SK-N-SH (cell line): ENCODE measurements around the gene SH3BGRL3. TPM values are rescaled to one million over a fixed set of nuclear protein-coding genes. Genes with fewer than 3 reads are reported as not detected.

ENCODE experiments used
- CTCF ChIA-PET: fragments of 300-600, 350-600 bp; formaldehyde crosslinking; extraction: SDS; loops from one replicate; lab custom pipeline; 2021; lab: Yijun Ruan, JAX
- POLR2A ChIA-PET: fragments of 350-600 bp; sonication (Branson Sonifier 250); formaldehyde crosslinking; extraction: SDS; loops from one replicate; lab custom pipeline; 2020; ENCODE audit warnings: antibody characterized with exemption, inconsistent platforms; lab: Yijun Ruan, JAX
- DNase-seq: peaks from one replicate; pipeline ENCODE4 v3.0.0; 2012
- H2AFZ ChIP-seq: fragments of 200-600 bp; sonication (generic); 2 replicates; pipeline ENCODE4 v1.8.1; 2016; ENCODE audit warnings: antibody characterized with exemption, mild to moderate bottlenecking, low read depth
- H3F3A ChIP-seq: fragments of 200-600 bp; sonication (generic); replicated peaks from 2 replicates; pipeline ENCODE3; 2016; ENCODE audit warnings: antibody characterized with exemption, mild to moderate bottlenecking; ENCODE audit not compliant: insufficient read depth
- H3K27ac ChIP-seq, 2 experiments: fragments of 200-500 bp in 1 of 2; fragments of 200-600 bp in 1 of 2; sonication (Bioruptor generic) in 1 of 2; sonication (generic), shearing (Covaris generic) in 1 of 2; 2 replicates each; pipeline versions ENCODE4 v1.5.1 to v1.6.1; 2014 to 2016; ENCODE audit warnings: low read depth in 2 of 2, inconsistent platforms in 1 of 2, low read length in 1 of 2, mild to moderate bottlenecking in 1 of 2, mixed read lengths in 1 of 2
- H3K27me3 ChIP-seq: fragments of 200-600 bp; sonication (generic), shearing (Covaris generic); 2 replicates; pipeline ENCODE4 v1.6.1; 2016; ENCODE audit warnings: mixed run types; ENCODE audit not compliant: insufficient read depth
- H3K36me3 ChIP-seq, 2 experiments: fragments of 200-500 bp in 1 of 2; fragments of 200-600 bp in 1 of 2; sonication (Bioruptor generic) in 1 of 2; sonication (generic) in 1 of 2; replicated peaks in 1 of 2; 2 replicates each; pipeline versions ENCODE3 to v1.5.1; 2014 to 2016; ENCODE audit warnings: low read length in 1 of 2, mild to moderate bottlenecking in 1 of 2; ENCODE audit not compliant: insufficient read depth in 2 of 2, control insufficient read depth in 1 of 2
- H3K4me1 ChIP-seq, 2 experiments: fragments of 200-500 bp in 1 of 2; fragments of 200-600 bp in 1 of 2; sonication (Bioruptor generic) in 1 of 2; sonication (generic), shearing (Covaris generic) in 1 of 2; 2 replicates each; pipeline versions ENCODE4 v1.5.1 to v1.6.1; 2014 to 2016; ENCODE audit warnings: low read depth in 1 of 2, low read length in 1 of 2, mixed run types in 1 of 2; ENCODE audit not compliant: insufficient read depth in 2 of 2, control insufficient read depth in 1 of 2
- H3K4me2 ChIP-seq: fragments of 200-600 bp; sonication (generic), shearing (Covaris generic); 2 replicates; pipeline ENCODE4 v1.6.1; 2017; ENCODE audit warnings: mixed run types
- H3K4me3 ChIP-seq, 2 experiments: fragments of 200-500 bp in 1 of 2; fragments of 200-600 bp in 1 of 2; sonication (Bioruptor generic) in 1 of 2; sonication (generic), shearing (Covaris generic) in 1 of 2; 2 replicates each; pipeline versions ENCODE4 v1.5.1 to v1.8.1; 2014 to 2016; ENCODE audit warnings: low read depth in 2 of 2, inconsistent platforms in 1 of 2, low read length in 1 of 2, mild to moderate bottlenecking in 1 of 2, mixed read lengths in 1 of 2, moderate library complexity in 1 of 2
- H3K79me2 ChIP-seq: fragments of 200-600 bp; sonication (generic); 2 replicates; pipeline ENCODE4 v1.8.1; 2017; ENCODE audit warnings: mild to moderate bottlenecking; ENCODE audit not compliant: insufficient read depth
- H3K9ac ChIP-seq: fragments of 200-600 bp; sonication (generic); 2 replicates; pipeline ENCODE4 v1.6.1; 2017; ENCODE audit warnings: mixed run types
- H3K9me2 ChIP-seq: fragments of 200-600 bp; sonication (generic); 2 replicates; pipeline ENCODE4 v1.6.1; 2017; ENCODE audit warnings: mixed run types
- H3K9me3 ChIP-seq: fragments of 200-600 bp; sonication (generic); 2 replicates; pipeline ENCODE4 v1.6.1; 2017; ENCODE audit warnings: mixed run types, mild to moderate bottlenecking, moderate library complexity
- H4K20me1 ChIP-seq: fragments of 200-600 bp; sonication (generic); 2 replicates; pipeline ENCODE4 v1.6.1; 2017; ENCODE audit warnings: mild to moderate bottlenecking, mixed run types; ENCODE audit not compliant: insufficient read depth
- CHD2 ChIP-seq: fragments of 150-350 bp; IDR thresholded peaks from 2 replicates; pipeline ENCODE4 v1.6.1; 2018; ENCODE audit warnings: low read length; ENCODE audit not compliant: partially characterized antibody
- CTCF ChIP-seq: fragments of 200-600 bp; sonication (generic); IDR thresholded peaks from 2 replicates; pipeline ENCODE4 v1.6.1; 2017; ENCODE audit warnings: antibody characterized with exemption, mild to moderate bottlenecking, moderate library complexity
- ELF1 ChIP-seq: IDR thresholded peaks from 2 replicates; pipeline ENCODE4 v1.4.0; 2012
- FOSL2 ChIP-seq: IDR thresholded peaks from 2 replicates; pipeline ENCODE4 v1.4.0; 2012; ENCODE audit warnings: low read depth, mild to moderate bottlenecking, moderate library complexity, borderline replicate concordance
- FOXJ3 ChIP-seq: sonication (generic); formaldehyde crosslinking; IDR thresholded peaks from 2 replicates; pipeline ENCODE4 v1.5.1; 2020; ENCODE audit warnings: mild to moderate bottlenecking, missing genetic modification reagents
- GABPA ChIP-seq: IDR thresholded peaks from 2 replicates; pipeline ENCODE4 v1.4.0; 2012; ENCODE audit warnings: low read depth, mild to moderate bottlenecking
- GATA2 ChIP-seq: sonication (generic); formaldehyde crosslinking; IDR thresholded peaks from 2 replicates; pipeline ENCODE4 v1.5.0; 2020; ENCODE audit warnings: mild to moderate bottlenecking, missing genetic modification reagents
- IRF3 ChIP-seq: fragments of 150-350 bp; IDR thresholded peaks from 2 replicates; pipeline ENCODE4 v1.6.1; 2016; ENCODE audit warnings: mild to moderate bottlenecking, low read depth, low read length
- JUND ChIP-seq: IDR thresholded peaks from 2 replicates; pipeline ENCODE4 v1.4.0; 2012
- MAX ChIP-seq: IDR thresholded peaks from 2 replicates; pipeline ENCODE4 v1.4.0; 2012; ENCODE audit warnings: low read depth
- MEF2A ChIP-seq: IDR thresholded peaks from 2 replicates; pipeline ENCODE4 v1.4.0; 2012; ENCODE audit warnings: low read depth, borderline replicate concordance
- MXI1 ChIP-seq: IDR thresholded peaks from 2 replicates; pipeline ENCODE4 v1.6.1; 2012; ENCODE audit warnings: mild to moderate bottlenecking, low read depth, low read length, improper control_type of control experiment
- NFIC ChIP-seq: IDR thresholded peaks from 2 replicates; pipeline ENCODE4 v1.4.0; 2012; ENCODE audit warnings: borderline replicate concordance
- NRF1 ChIP-seq: IDR thresholded peaks from 2 replicates; pipeline ENCODE4 v1.6.1; 2012; ENCODE audit warnings: low read depth, mild to moderate bottlenecking, low read length
- PBX3 ChIP-seq: IDR thresholded peaks from 2 replicates; pipeline ENCODE4; 2012
- POLR2AphosphoS5 ChIP-seq: IDR thresholded peaks from 2 replicates; pipeline ENCODE4 v1.6.1; 2012; ENCODE audit warnings: low read depth, low read length
- RAD21 ChIP-seq: IDR thresholded peaks from 2 replicates; pipeline ENCODE4 v1.6.1; 2012; ENCODE audit warnings: mild to moderate bottlenecking, low read length
- RCOR1 ChIP-seq: fragments of 150-350 bp; IDR thresholded peaks from 2 replicates; pipeline ENCODE4 v1.6.1; 2017; ENCODE audit warnings: antibody characterized with exemption, low read length
- RXRA ChIP-seq: IDR thresholded peaks from 2 replicates; pipeline ENCODE4 v1.4.0; 2012; ENCODE audit warnings: low read depth, mild to moderate bottlenecking, borderline replicate concordance
- SIN3A ChIP-seq: IDR thresholded peaks from 2 replicates; pipeline ENCODE4 v1.6.1; 2012; ENCODE audit warnings: low read depth, mild to moderate bottlenecking, low read length, moderate library complexity, borderline replicate concordance
- SMC3 ChIP-seq: IDR thresholded peaks from 2 replicates; pipeline ENCODE4 v1.6.1; 2012; ENCODE audit warnings: low read depth, low read length, improper control_type of control experiment
- TAF1 ChIP-seq: IDR thresholded peaks from 2 replicates; pipeline ENCODE4 v1.6.1; 2012; ENCODE audit warnings: low read depth, mild to moderate bottlenecking, low read length, moderate library complexity, borderline replicate concordance
- TCF12 ChIP-seq: IDR thresholded peaks from 2 replicates; pipeline ENCODE4 v1.4.0; 2012
- TEAD4 ChIP-seq: IDR thresholded peaks from 2 replicates; pipeline ENCODE4 v1.4.0; 2012; ENCODE audit warnings: mild to moderate bottlenecking, borderline replicate concordance; ENCODE audit not compliant: insufficient read depth
- USF1 ChIP-seq: IDR thresholded peaks from 2 replicates; pipeline ENCODE4 v1.4.0; 2012; ENCODE audit warnings: low read depth, borderline replicate concordance
- USF2 ChIP-seq: fragments of 150-350 bp; IDR thresholded peaks from 2 replicates; pipeline ENCODE4 v1.6.1; 2017; ENCODE audit warnings: antibody characterized with exemption, low read length, low read depth, borderline replicate concordance
- YY1 ChIP-seq: IDR thresholded peaks from 2 replicates; pipeline ENCODE4 v1.4.0; 2012; ENCODE audit warnings: low read depth, mild to moderate bottlenecking
- WGBS: methylation state at CpG from one replicate; pipeline ENCODE4 v1.1.6; 2017; ENCODE audit warnings: low lambda C conversion rate; 5-methylcytosine and 5-hydroxymethylcytosine counted together
- polyA plus RNA-seq, 3 experiments: library from polyadenylated mRNA; depleted of rRNA; stranded (reverse); fragments of >200 nt; gene quantifications; 2 replicates each; pipeline ENCODE4 v1.2.3, GENCODE V29; 2012

The SH3BGRL3 gene
- polyA plus RNA-seq, 1 of the 3 experiments (the other 2 are of a cell fraction): 202 TPM

GRCh38 chr1:26275580-26276431 lies 4.1 kb upstream of the SH3BGRL3 start:
- no peaks in the 10 kb centered on the region for H3K27me3 ChIP-seq
- peaks cover 9 to 35% of the 10 kb centered on the region in 2 experiments for H3K36me3 ChIP-seq
- ChIA-PET CTCF (interaction anchor here (0.6 to 9.5 kb wide), 36 partner anchors 9 to 1937 kb away, joined by 3 to 204 read pairs (median 4); partner anchors contain the start of genes C1orf232, CD52, CEP85 and UBXN11), POLR2A (interaction anchor here (0.6 kb wide), 1 partner anchor 451 kb away, joined by 3 read pairs; no protein-coding TSS in a partner anchor)
- peaks cover 17% of the 10 kb centered on the region for H3K79me2 ChIP-seq
- H4K20me1 ChIP-seq: no peaks in the 10 kb centered on the region
- H3K4me1 ChIP-seq: peaks cover 25 to 44% of the 10 kb centered on the region in 2 experiments; a peak in 3 of 4 replicates
- 30% methylated on average over 3 of the region's 3 CpGs for WGBS
- DNase-seq: peak; percentile 76
- peak overlapping the region; percentile 71 to 87 for H3K27ac ChIP-seq
- peak overlapping the region; percentile 74 for H3K4me2 ChIP-seq
- H3K9me2 ChIP-seq: no peaks in the 10 kb centered on the region
- peak overlapping the region; percentile 47; the same call in 1 of the 2 replicates for H3K9ac ChIP-seq
- H3K9me3 ChIP-seq: no peaks in the 10 kb centered on the region
- peak overlapping the region in 1 of 2 experiments; percentile 22; a peak in 1 of 4 replicates for H3K4me3 ChIP-seq
- peaks cover 51% of the 10 kb centered on the region for H3F3A ChIP-seq
- H2AFZ ChIP-seq: peak overlapping the region; percentile 60; the same call in 1 of the 2 replicates
- no peak for TF ChIP-seq YY1
- no peak for TF ChIP-seq RXRA
- no peak for TF ChIP-seq POLR2AphosphoS5
- peak; percentile 52; the same call in 1 of the 2 replicates for TF ChIP-seq JUND
- peak; percentile 71 for TF ChIP-seq MAX
- TF ChIP-seq USF2: peak; percentile 45; the same call in 1 of the 2 replicates
- no peak for TF ChIP-seq GATA2 (CRISPR knock-in tag)
- TF ChIP-seq ELF1: no peak
- no peak for TF ChIP-seq TEAD4
- TF ChIP-seq RCOR1: peak; percentile 7; the same call in 1 of the 2 replicates
- no peak for TF ChIP-seq FOXJ3 (CRISPR knock-in tag)
- no peak for TF ChIP-seq NRF1
- no peak for TF ChIP-seq MEF2A
- TF ChIP-seq CHD2: no peak
- no peak for TF ChIP-seq GABPA
- TF ChIP-seq PBX3: peak; percentile 41; the same call in 1 of the 2 replicates
- TF ChIP-seq IRF3: no peak
- peak; percentile 81; the same call in 1 of the 2 replicates for TF ChIP-seq USF1
- TF ChIP-seq MXI1: peak; percentile 75
- TF ChIP-seq CTCF: peak; percentile 80
- no peak for TF ChIP-seq SIN3A
- TF ChIP-seq NFIC: peak; percentile 47
- TF ChIP-seq FOSL2: no peak
- peak; percentile 47; the same call in 1 of the 2 replicates for TF ChIP-seq TCF12
- no peak for TF ChIP-seq TAF1
- peak; percentile 76 for TF ChIP-seq SMC3
- TF ChIP-seq RAD21: peak; percentile 72
